ENCODE measurements around the gene NHP2. TPM values are rescaled to one million over a fixed set of nuclear protein-coding genes. Genes with fewer than 3 reads are reported as not detected.

NHP2 gene
- total and polyA plus RNA-seq, 10 of the 15 experiments (the other 5 are each of a cell fraction or from before 2014, with no cell fraction given): 39.2 to 513 (median 198) TPM

DNA sequence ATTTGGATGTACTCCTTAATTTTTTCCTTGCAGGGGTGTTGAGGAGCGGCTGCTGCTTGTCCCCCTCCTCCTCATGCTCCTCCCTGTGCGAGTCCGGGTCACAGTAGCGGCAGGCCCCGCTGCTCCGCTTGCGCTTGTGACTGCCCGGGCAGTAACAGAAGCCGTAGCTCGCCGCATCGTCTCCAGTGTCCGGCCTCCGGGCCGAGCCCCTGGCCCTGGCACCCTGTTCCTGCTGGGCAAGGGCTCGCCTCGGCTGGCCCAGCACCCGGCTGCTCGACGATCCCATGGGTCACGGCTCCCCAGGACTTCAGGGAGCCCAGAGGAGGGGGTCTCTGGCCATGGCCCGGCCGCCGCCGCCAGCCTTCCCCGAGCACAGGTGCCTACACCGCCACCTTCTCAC, 33.3 kb upstream of the NHP2 start, which contains the start of gene GMCL2 (continued):
- TF ChIP-seq, protein P1, sequence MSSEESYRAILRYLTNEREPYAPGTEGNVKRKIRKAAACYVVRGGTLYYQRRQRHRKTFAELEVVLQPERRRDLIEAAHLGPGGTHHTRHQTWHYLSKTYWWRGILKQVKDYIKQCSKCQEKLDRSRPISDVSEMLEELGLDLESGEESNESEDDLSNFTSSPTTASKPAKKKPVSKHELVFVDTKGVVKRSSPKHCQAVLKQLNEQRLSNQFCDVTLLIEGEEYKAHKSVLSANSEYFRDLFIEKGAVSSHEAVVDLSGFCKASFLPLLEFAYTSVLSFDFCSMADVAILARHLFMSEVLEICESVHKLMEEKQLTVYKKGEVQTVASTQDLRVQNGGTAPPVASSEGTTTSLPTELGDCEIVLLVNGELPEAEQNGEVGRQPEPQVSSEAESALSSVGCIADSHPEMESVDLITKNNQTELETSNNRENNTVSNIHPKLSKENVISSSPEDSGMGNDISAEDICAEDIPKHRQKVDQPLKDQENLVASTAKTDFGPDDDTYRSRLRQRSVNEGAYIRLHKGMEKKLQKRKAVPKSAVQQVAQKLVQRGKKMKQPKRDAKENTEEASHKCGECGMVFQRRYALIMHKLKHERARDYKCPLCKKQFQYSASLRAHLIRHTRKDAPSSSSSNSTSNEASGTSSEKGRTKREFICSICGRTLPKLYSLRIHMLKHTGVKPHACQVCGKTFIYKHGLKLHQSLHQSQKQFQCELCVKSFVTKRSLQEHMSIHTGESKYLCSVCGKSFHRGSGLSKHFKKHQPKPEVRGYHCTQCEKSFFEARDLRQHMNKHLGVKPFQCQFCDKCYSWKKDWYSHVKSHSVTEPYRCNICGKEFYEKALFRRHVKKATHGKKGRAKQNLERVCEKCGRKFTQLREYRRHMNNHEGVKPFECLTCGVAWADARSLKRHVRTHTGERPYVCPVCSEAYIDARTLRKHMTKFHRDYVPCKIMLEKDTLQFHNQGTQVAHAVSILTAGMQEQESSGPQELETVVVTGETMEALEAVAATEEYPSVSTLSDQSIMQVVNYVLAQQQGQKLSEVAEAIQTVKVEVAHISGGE (CRISPR knock-in tag; IDR thresholded peaks at IDR 0.05): no peak
- TF ChIP-seq SP1 (IDR thresholded peaks at IDR 0.05; ENCODE audit: low read depth, low read length) (no peak), FOS (IDR thresholded peaks at IDR 0.05; ENCODE audit: borderline replicate concordance, extremely low read depth, insufficient read length) (no peak)

DNA sequence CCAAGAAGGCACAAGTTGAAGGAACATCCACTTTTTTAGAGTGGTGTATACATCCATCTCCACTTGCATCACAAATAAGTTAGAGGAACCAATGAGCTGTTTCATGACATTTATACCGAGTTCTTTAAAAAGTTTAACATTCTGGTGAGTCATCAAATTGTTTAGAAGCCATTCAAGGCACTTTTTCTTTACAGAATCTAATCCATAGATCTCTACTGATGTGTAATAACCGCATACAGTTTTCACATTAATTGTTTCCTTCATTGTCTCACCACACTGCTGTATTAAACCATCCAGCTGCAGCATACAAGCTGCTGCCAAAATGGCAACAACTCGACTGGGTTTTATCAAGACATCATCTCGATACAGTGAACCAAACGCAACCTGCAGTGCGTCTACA, 32.7 kb upstream of the NHP2 start:
- Histone ChIP-seq H3K36me3 (ENCODE audit: control insufficient read depth in 2 of 2, insufficient read depth in 2 of 2, low read length in 1 of 2) (no peaks in the 10 kb centered on the region), H3K4me1 (ENCODE audit: control insufficient read depth, insufficient read depth, low read length) (no peaks in the 10 kb centered on the region), H3K27ac (ENCODE audit: control insufficient read depth, insufficient read depth) (no peak overlapping the region), H3K9ac (ENCODE audit: control insufficient read depth, insufficient read depth, low read length) (no peak overlapping the region), H3K4me2 (ENCODE audit: control insufficient read depth, insufficient read depth) (no peak overlapping the region), H3K27me3 (replicated peaks in 1 of 2; ENCODE audit: control insufficient read depth in 2 of 2, insufficient read depth in 2 of 2, low read length in 1 of 2) (no peaks in the 10 kb centered on the region; a peak in 1 of 4 replicates), H3K9me3 (replicated peaks; ENCODE audit: control insufficient read depth, insufficient read depth, low read length) (no peaks in the 10 kb centered on the region), H3K4me3 (no peak overlapping the region), H2AFZ (ENCODE audit: control insufficient read depth, low read depth, low read length) (no peak overlapping the region), H4K20me1 (ENCODE audit: control insufficient read depth, insufficient read depth) (no peaks in the 10 kb centered on the region), H3K79me2 (ENCODE audit: control insufficient read depth, insufficient read depth, low read length) (no peaks in the 10 kb centered on the region)
- WGBS (ENCODE audit: insufficient coverage, insufficient replicate concordance, low lambda C conversion rate, missing lambda C conversion rate): 51% methylated on average over 6 of the region's 6 CpGs
- no TSS peak for BruUV-seq (replicated peaks)
- RAD21 ChIA-PET (ENCODE audit: unreplicated experiment): no interaction called here
- SMC1A ChIA-PET (ENCODE audit: uncharacterized antibody, unreplicated experiment): interaction anchor here (0.9 kb wide), 1 partner anchor 14 kb away, joined by 3 read pairs; no protein-coding TSS in a partner anchor
- DNase-seq (ENCODE audit: low read depth, low spot score) (no peak), ATAC-seq (no peak), FAIRE-seq (no peak)
- in situ Hi-C loops (cut with MboI) (no loop called here), intact Hi-C loops (cut with micrococcal nuclease; ENCODE audit: unreplicated experiment) (no loop called here)
- POLR2A ChIA-PET: no interaction called here
- CTCF ChIA-PET: no interaction called here
- no peak for TF ChIP-seq TCF3 (IDR thresholded peaks at IDR 0.05; ENCODE audit: borderline replicate concordance, insufficient read depth, low read depth, low read length)
- no peak for TF ChIP-seq HDAC6 (IDR thresholded peaks at IDR 0.05; ENCODE audit: unreplicated experiment)
- TF ChIP-seq, protein P2, sequence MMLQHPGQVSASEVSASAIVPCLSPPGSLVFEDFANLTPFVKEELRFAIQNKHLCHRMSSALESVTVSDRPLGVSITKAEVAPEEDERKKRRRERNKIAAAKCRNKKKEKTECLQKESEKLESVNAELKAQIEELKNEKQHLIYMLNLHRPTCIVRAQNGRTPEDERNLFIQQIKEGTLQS (IDR thresholded peaks at IDR 0.05; ENCODE audit: borderline replicate concordance, extremely low read depth, low read depth, low read length): no peak
- TF ChIP-seq MYC (IDR thresholded peaks at IDR 0.05; ENCODE audit: insufficient read depth, insufficient read length, insufficient replicate concordance, low read length, severe bottlenecking): no peak
- TF ChIP-seq STAT1 (conservative IDR thresholded peaks at IDR 0.05): no peak
- TF ChIP-seq GABPA (IDR thresholded peaks at IDR 0.05; ENCODE audit: low read depth): no peak
- TF ChIP-seq MEF2B (IDR thresholded peaks at IDR 0.05; ENCODE audit: partially characterized antibody, poor library complexity, severe bottlenecking): no peak
- TF ChIP-seq SRF (IDR thresholded peaks at IDR 0.05; ENCODE audit: low read depth in 2 of 2, low read length in 2 of 2): no peak
- TF ChIP-seq, protein P3, sequence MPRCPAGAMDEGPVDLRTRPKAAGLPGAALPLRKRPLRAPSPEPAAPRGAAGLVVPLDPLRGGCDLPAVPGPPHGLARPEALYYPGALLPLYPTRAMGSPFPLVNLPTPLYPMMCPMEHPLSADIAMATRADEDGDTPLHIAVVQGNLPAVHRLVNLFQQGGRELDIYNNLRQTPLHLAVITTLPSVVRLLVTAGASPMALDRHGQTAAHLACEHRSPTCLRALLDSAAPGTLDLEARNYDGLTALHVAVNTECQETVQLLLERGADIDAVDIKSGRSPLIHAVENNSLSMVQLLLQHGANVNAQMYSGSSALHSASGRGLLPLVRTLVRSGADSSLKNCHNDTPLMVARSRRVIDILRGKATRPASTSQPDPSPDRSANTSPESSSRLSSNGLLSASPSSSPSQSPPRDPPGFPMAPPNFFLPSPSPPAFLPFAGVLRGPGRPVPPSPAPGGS (IDR thresholded peaks at IDR 0.05; ENCODE audit: borderline replicate concordance, insufficient read depth, low read depth, low read length, poor library complexity, severe bottlenecking): no peak
- no peak for TF ChIP-seq ZSCAN29 (IDR thresholded peaks at IDR 0.05)
